ENCODE measurements around the gene RNF148.

The RNF148 gene

DNA sequence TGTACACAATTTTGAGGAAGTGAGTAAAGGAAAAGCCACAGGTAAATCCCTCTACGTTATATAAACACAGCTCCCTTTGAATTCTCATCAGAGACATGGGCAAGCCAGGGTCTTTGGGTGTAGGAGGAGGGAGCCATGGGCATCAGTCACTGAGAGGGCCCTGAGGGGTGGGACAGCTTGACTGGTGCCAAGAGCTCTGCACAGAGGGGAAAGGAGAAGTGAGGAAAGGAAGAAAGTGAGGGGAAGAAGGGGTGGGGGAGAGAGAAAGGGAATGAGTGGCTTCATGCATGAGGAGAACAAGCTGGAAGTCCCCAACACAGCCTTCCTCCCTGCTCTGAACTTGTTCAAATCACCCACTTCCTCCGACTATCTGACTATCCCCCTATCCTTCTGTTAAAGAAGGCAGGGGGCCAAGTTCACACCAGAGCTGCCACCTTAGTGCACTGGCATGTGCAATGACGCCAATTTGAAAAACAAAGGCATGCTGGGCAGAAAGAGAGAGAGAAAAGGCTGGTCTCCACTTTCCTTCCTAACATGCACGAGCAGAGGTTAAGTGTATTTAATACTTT lies 16.4 kb upstream of the RNF148 start:
- no peak for TF ChIP-seq MYC (IDR thresholded peaks at IDR 0.05; ENCODE audit: low read depth, low read length)
- no peak for TF ChIP-seq POLR2A (IDR thresholded peaks at IDR 0.05; ENCODE audit: extremely low read depth, insufficient read length)
- no peak for TF ChIP-seq CTCF (IDR thresholded peaks at IDR 0.05; ENCODE audit: low read depth, low read length)
- TF ChIP-seq, protein P1, sequence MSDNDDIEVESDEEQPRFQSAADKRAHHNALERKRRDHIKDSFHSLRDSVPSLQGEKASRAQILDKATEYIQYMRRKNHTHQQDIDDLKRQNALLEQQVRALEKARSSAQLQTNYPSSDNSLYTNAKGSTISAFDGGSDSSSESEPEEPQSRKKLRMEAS (IDR thresholded peaks at IDR 0.05; ENCODE audit: low read depth, low read length): no peak

DNA sequence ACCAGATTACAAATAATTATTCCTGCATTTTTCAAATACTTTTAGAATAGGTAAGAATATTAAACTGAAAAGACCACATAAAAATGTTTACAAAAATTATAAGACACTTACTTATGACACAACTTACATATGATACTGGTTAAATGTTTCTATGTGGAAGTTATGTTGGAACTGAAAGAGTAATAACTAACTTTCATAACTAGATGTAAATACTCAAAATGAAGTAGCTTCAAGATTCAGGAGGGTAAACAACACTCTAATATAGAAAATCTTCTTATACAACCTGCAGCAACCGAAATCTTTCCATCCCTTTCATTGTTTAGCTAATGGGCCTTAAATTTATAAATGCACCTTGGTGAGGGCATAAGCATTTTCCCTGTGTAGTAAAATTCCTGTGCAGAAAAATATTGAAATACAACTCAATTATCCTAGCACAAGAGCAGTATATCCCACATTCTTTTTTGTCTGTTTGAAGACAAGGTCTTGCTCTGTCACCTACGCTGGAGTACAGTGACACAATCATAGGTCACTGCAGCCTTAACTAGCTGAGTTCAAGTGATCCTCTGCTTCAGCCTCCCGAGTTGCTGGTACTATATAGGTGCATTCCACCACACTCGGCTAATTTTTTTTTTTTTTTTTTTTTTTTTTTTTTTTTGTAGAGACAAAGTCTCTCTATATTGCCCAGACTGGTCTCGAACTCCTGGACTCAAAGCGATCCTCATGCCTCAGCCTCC lies 14.8 kb upstream of the RNF148 start:
- H3K4me3 ChIP-seq (ENCODE audit: low read depth, low read length): no peak overlapping the region
- TF ChIP-seq MYC (IDR thresholded peaks at IDR 0.05; ENCODE audit: low read depth, low read length) (no peak), POLR2A (IDR thresholded peaks at IDR 0.05; ENCODE audit: extremely low read depth, insufficient read length) (no peak), CTCF (IDR thresholded peaks at IDR 0.05; ENCODE audit: low read depth, low read length) (no peak)
- TF ChIP-seq, protein P1 (IDR thresholded peaks at IDR 0.05; ENCODE audit: low read depth, low read length): no peak
- DNase-seq (ENCODE audit: low read depth): no peak

More for the DNA sequence above, 16.4 kb upstream of the RNF148 start:
- no peak for DNase-seq (ENCODE audit: low read depth)
- no peak overlapping the region for H3K4me3 ChIP-seq (ENCODE audit: low read depth, low read length)

- H3K4me3 ChIP-seq (ENCODE audit: low read depth, low read length): no peak overlapping the region
Observed at GRCh38 chr7:122715183-122715582, 12.5 kb upstream of the RNF148 start.

GRCh38 chr7:122710916-122711315 lies 8.2 kb upstream of the RNF148 start:
- no peak overlapping the region for H3K4me3 ChIP-seq (ENCODE audit: low read depth, low read length)
- TF ChIP-seq POLR2A (IDR thresholded peaks at IDR 0.05; ENCODE audit: extremely low read depth, insufficient read length) (no peak), MYC (IDR thresholded peaks at IDR 0.05; ENCODE audit: low read depth, low read length) (no peak), CTCF (IDR thresholded peaks at IDR 0.05; ENCODE audit: low read depth, low read length) (no peak)
- TF ChIP-seq, protein P1 (IDR thresholded peaks at IDR 0.05; ENCODE audit: low read depth, low read length): no peak
- no peak for DNase-seq (ENCODE audit: low read depth)

More at GRCh38 chr7:122715183-122715582, 12.5 kb upstream of the RNF148 start:
- no peak for TF ChIP-seq CTCF (IDR thresholded peaks at IDR 0.05; ENCODE audit: low read depth, low read length)
- TF ChIP-seq POLR2A (IDR thresholded peaks at IDR 0.05; ENCODE audit: extremely low read depth, insufficient read length): no peak
- TF ChIP-seq, protein P1 (IDR thresholded peaks at IDR 0.05; ENCODE audit: low read depth, low read length): no peak
- no peak for TF ChIP-seq MYC (IDR thresholded peaks at IDR 0.05; ENCODE audit: low read depth, low read length)
- DNase-seq (ENCODE audit: low read depth): no peak

DNA sequence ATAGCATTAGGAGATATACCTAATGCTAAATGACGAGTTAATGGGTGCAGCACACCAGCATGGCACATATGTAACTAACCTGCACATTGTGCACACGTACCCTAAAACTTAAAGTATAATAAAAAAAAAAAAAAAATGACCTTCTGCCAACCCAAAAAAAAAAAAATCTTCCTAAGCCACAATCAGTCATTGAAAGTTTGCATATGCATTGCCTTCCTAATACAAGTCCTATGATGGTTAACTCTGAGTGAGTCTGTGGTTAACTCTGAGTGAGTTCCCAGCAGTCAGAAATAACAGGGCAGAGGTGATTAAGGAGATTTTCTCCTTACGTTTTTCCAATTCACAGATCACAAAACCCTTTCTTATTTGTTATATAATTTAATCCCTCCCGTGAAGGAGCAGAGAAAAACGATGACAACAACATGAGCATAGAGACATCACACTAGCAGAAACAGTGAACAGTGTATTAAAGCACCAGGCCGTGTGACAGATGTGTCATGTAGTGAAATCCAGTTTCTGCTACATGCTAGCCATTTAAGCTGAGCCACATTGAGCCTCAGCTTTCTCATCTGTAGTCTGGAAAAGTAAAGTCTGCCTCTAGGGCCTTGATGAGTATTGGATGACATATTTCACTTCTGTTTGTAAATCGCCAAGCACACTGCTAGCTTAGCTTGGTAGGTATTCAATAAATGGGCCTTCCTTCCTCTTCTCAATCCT lies 7.4 kb upstream of the RNF148 start:
- no peak overlapping the region for H3K4me3 ChIP-seq (ENCODE audit: low read depth, low read length)
- TF ChIP-seq CTCF (IDR thresholded peaks at IDR 0.05; ENCODE audit: low read depth, low read length): no peak
- no peak for TF ChIP-seq POLR2A (IDR thresholded peaks at IDR 0.05; ENCODE audit: extremely low read depth, insufficient read length)
- no peak for TF ChIP-seq MYC (IDR thresholded peaks at IDR 0.05; ENCODE audit: low read depth, low read length)
- TF ChIP-seq, protein P1 (IDR thresholded peaks at IDR 0.05; ENCODE audit: low read depth, low read length): no peak

More for the DNA sequence above, 7.4 kb upstream of the RNF148 start:
- DNase-seq (ENCODE audit: low read depth): no peak
